Keratinocyte (primary cell): ENCODE measurements around the gene ZNF594.

ENCODE experiments used
- CTCF ChIP-seq, 3 experiments: IDR thresholded peaks in 1 of 3; conservative IDR thresholded peaks in 1 of 3; optimal IDR thresholded peaks in 1 of 3; 2 replicates in 2 of 3; 3 replicates in 1 of 3; pipeline versions ENCODE3 to v1.5.1; 2011; ENCODE audit warnings: low read length in 3 of 3, mild to moderate bottlenecking in 3 of 3, moderate library complexity in 2 of 3, control low read depth in 1 of 3, inconsistent platforms in 1 of 3; ENCODE audit not compliant: insufficient read depth in 2 of 3; ENCODE audit errors: extremely low read depth in 1 of 3
- EZH2 ChIP-seq: IDR thresholded peaks from one replicate; pipeline ENCODE4 v1.6.1; 2012; ENCODE audit warnings: inconsistent platforms, mild to moderate bottlenecking, low read length, moderate library complexity

GRCh38 chr17:5135726-5136579, 55.7 kb downstream of the ZNF594 start:
- TF ChIP-seq CTCF (optimal IDR thresholded peaks at IDR 0.05 in 1 of 3, IDR thresholded peaks at IDR 0.05 in 1 of 3, conservative IDR thresholded peaks at IDR 0.05 in 1 of 3; ENCODE audit: extremely low read depth in 1 of 3, insufficient read depth in 2 of 3, low read length in 3 of 3) (no peak), EZH2 (no peak)
